ENCODE data around the gene PLA2G4D.

PLA2G4D gene

DNA sequence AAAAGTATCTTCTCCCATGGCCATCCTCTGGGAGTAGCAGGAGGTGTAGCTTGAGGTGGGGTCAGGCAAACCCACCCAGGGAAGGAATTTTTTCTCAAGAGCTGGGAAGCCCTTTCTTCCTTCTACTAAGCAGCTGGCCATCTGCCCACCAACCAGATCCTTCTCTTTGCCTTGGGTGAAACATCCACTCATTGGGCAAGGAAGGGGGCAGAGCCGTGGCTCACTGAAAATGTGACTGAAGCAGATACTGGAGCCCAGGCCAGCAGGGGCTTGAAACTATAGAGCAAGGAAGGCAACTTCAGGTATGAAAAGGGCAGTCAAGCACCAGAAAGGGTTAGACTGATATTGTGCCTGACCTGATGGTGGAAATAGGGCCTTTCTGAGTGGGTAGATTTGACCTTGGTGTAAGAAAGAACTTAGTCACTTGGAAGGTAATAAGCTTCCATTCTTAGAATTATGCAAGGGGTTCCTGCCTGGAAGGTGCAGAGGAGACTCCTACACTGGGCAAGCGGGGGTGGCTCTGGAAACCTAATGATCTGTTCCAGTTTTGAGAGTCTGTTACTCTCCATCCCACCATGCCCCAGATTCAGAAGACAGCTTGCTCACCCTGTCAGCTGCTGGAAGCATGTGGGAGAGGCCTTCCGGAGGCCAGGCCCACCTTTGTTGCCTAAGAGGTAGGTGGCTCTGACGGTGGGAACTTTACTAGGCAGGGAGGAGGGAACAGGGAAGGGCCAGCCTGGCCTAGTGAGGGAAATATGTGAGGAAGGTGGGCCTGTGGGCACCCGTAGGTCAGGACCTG lies 51.6 kb downstream of the PLA2G4D start:
- no peaks in the 10 kb centered on the region for H3K36me3 ChIP-seq (ENCODE audit: control insufficient read depth, insufficient read depth, low read length)
- no peaks in the 10 kb centered on the region for H3K9me3 ChIP-seq (ENCODE audit: control insufficient read depth, low read length)
- H3K27me3 ChIP-seq (replicated peaks; ENCODE audit: control insufficient read depth, insufficient read depth, low read length, poor library complexity, severe bottlenecking), result no peaks in the 10 kb centered on the region
- no peak overlapping the region for H3K27ac ChIP-seq (ENCODE audit: insufficient read depth, low read length, poor library complexity, severe bottlenecking)
- DNase-seq, result no peak
- no peak overlapping the region for H3K4me3 ChIP-seq (ENCODE audit: insufficient read depth, low read depth, low read length, poor library complexity, severe bottlenecking)
- no peaks in the 10 kb centered on the region for H3K4me1 ChIP-seq (ENCODE audit: control insufficient read depth, insufficient read depth, low read length, poor library complexity, severe bottlenecking)

- no peak overlapping the region for H3K27ac ChIP-seq (ENCODE audit: insufficient read depth, low read length, poor library complexity, severe bottlenecking)
- H3K4me3 ChIP-seq (ENCODE audit: insufficient read depth, low read depth, low read length, poor library complexity, severe bottlenecking), result no peak overlapping the region
- H3K36me3 ChIP-seq (ENCODE audit: control insufficient read depth, insufficient read depth, low read length), result no peaks in the 10 kb centered on the region
- H3K27me3 ChIP-seq (replicated peaks; ENCODE audit: control insufficient read depth, insufficient read depth, low read length, poor library complexity, severe bottlenecking), result no peaks in the 10 kb centered on the region
- no peaks in the 10 kb centered on the region for H3K4me1 ChIP-seq (ENCODE audit: control insufficient read depth, insufficient read depth, low read length, poor library complexity, severe bottlenecking)
- no peak for DNase-seq
- no peaks in the 10 kb centered on the region for H3K9me3 ChIP-seq (ENCODE audit: control insufficient read depth, low read length)
Observed at GRCh38 chr15:42038401-42038800, 56.0 kb downstream of the PLA2G4D start.

DNA sequence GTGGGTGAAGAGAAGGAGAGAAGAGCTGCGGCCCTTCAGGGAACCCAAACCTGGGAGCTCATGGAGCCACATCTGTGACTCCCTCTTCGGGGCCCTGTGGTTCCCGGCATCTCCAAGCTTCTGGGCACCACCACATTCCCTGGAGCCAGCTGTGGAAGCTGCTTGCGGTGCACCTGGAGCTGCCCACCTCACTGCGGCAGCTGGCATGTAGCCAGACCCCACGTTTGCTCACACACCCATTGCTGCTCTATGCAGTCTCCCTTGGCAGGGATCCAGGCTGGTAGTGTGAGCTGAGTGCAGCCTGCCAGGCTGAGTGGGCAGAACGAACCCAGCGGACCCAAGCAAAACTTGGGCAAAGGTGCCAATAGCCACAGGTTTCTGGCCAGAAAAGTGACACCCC lies 56.7 kb downstream of the PLA2G4D start:
- no peak for DNase-seq
- H3K9me3 ChIP-seq (ENCODE audit: control insufficient read depth, low read length), result no peaks in the 10 kb centered on the region
- H3K27ac ChIP-seq (ENCODE audit: insufficient read depth, low read length, poor library complexity, severe bottlenecking), result no peak overlapping the region

DNA sequence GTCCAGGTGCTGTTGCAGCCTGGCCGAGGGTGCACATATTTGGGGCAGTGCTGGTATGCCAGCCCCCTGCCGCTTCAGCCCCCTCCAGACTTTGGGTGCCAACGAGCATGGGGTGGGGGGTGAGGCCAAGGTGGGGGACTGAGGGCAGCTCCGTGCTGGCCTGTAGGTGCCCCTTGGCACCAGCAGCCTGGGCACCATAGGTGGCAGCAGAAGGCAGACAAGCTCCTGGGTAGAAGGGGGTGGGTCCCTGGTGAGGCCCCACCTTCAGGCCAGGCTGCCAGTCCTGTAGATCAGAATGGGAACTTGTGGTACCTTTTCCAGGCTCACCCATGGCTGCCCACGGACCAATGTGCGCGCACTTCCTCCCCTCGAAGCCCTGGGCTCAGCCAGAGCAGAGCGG lies 57.4 kb downstream of the PLA2G4D start:
- no peak overlapping the region for H3K27ac ChIP-seq (ENCODE audit: insufficient read depth, low read length, poor library complexity, severe bottlenecking)
- no peaks in the 10 kb centered on the region for H3K4me1 ChIP-seq (ENCODE audit: control insufficient read depth, insufficient read depth, low read length, poor library complexity, severe bottlenecking)
- no peak overlapping the region for H3K4me3 ChIP-seq (ENCODE audit: insufficient read depth, low read depth, low read length, poor library complexity, severe bottlenecking)
- H3K9me3 ChIP-seq (ENCODE audit: control insufficient read depth, low read length), result no peaks in the 10 kb centered on the region
- DNase-seq, result no peak
- no peaks in the 10 kb centered on the region for H3K36me3 ChIP-seq (ENCODE audit: control insufficient read depth, insufficient read depth, low read length)
- H3K27me3 ChIP-seq (replicated peaks; ENCODE audit: control insufficient read depth, insufficient read depth, low read length, poor library complexity, severe bottlenecking), result no peaks in the 10 kb centered on the region

More for the DNA sequence above, 56.7 kb downstream of the PLA2G4D start:
- Histone ChIP-seq H3K27me3 (replicated peaks; ENCODE audit: control insufficient read depth, insufficient read depth, low read length, poor library complexity, severe bottlenecking) (no peaks in the 10 kb centered on the region), H3K4me1 (ENCODE audit: control insufficient read depth, insufficient read depth, low read length, poor library complexity, severe bottlenecking) (no peaks in the 10 kb centered on the region), H3K4me3 (ENCODE audit: insufficient read depth, low read depth, low read length, poor library complexity, severe bottlenecking) (no peak overlapping the region), H3K36me3 (ENCODE audit: control insufficient read depth, insufficient read depth, low read length) (no peaks in the 10 kb centered on the region)

- no peak overlapping the region for H3K27ac ChIP-seq (ENCODE audit: insufficient read depth, low read length, poor library complexity, severe bottlenecking)
- H3K4me3 ChIP-seq (ENCODE audit: insufficient read depth, low read depth, low read length, poor library complexity, severe bottlenecking), result no peak overlapping the region
- no peaks in the 10 kb centered on the region for H3K4me1 ChIP-seq (ENCODE audit: control insufficient read depth, insufficient read depth, low read length, poor library complexity, severe bottlenecking)
- H3K9me3 ChIP-seq (ENCODE audit: control insufficient read depth, low read length), result no peaks in the 10 kb centered on the region
- no peaks in the 10 kb centered on the region for H3K27me3 ChIP-seq (replicated peaks; ENCODE audit: control insufficient read depth, insufficient read depth, low read length, poor library complexity, severe bottlenecking)
- DNase-seq, result no peak
- no peaks in the 10 kb centered on the region for H3K36me3 ChIP-seq (ENCODE audit: control insufficient read depth, insufficient read depth, low read length)
Observed at GRCh38 chr15:42036112-42036905, 58.1 kb downstream of the PLA2G4D start.

GRCh38 chr15:42035435-42035761 lies 59.0 kb downstream of the PLA2G4D start:
- no peak for DNase-seq
- Histone ChIP-seq H3K4me3 (ENCODE audit: insufficient read depth, low read depth, low read length, poor library complexity, severe bottlenecking) (no peak overlapping the region), H3K9me3 (ENCODE audit: control insufficient read depth, low read length) (no peaks in the 10 kb centered on the region), H3K36me3 (ENCODE audit: control insufficient read depth, insufficient read depth, low read length) (no peaks in the 10 kb centered on the region), H3K27me3 (replicated peaks; ENCODE audit: control insufficient read depth, insufficient read depth, low read length, poor library complexity, severe bottlenecking) (no peaks in the 10 kb centered on the region), H3K27ac (ENCODE audit: insufficient read depth, low read length, poor library complexity, severe bottlenecking) (no peak overlapping the region), H3K4me1 (ENCODE audit: control insufficient read depth, insufficient read depth, low read length, poor library complexity, severe bottlenecking) (no peaks in the 10 kb centered on the region)

- no peak overlapping the region for H3K27ac ChIP-seq (ENCODE audit: insufficient read depth, low read length, poor library complexity, severe bottlenecking)
- H3K36me3 ChIP-seq (ENCODE audit: control insufficient read depth, insufficient read depth, low read length), result no peaks in the 10 kb centered on the region
- H3K4me3 ChIP-seq (ENCODE audit: insufficient read depth, low read depth, low read length, poor library complexity, severe bottlenecking), result no peak overlapping the region
- H3K9me3 ChIP-seq (ENCODE audit: control insufficient read depth, low read length), result no peaks in the 10 kb centered on the region
- no peaks in the 10 kb centered on the region for H3K27me3 ChIP-seq (replicated peaks; ENCODE audit: control insufficient read depth, insufficient read depth, low read length, poor library complexity, severe bottlenecking)
- H3K4me1 ChIP-seq (ENCODE audit: control insufficient read depth, insufficient read depth, low read length, poor library complexity, severe bottlenecking), result no peaks in the 10 kb centered on the region
- no peak for DNase-seq
Observed at GRCh38 chr15:42034628-42035434, 59.5 kb downstream of the PLA2G4D start.

- no peaks in the 10 kb centered on the region for H3K36me3 ChIP-seq (ENCODE audit: control insufficient read depth, insufficient read depth, low read length)
- DNase-seq, result no peak
- no peaks in the 10 kb centered on the region for H3K27me3 ChIP-seq (replicated peaks; ENCODE audit: control insufficient read depth, insufficient read depth, low read length, poor library complexity, severe bottlenecking)
Observed at GRCh38 chr15:42033214-42033873, 61.0 kb downstream of the PLA2G4D start.

GRCh38 chr15:42032376-42033213 lies 61.8 kb downstream of the PLA2G4D start:
- H3K9me3 ChIP-seq (ENCODE audit: control insufficient read depth, low read length), result no peaks in the 10 kb centered on the region
- H3K4me3 ChIP-seq (ENCODE audit: insufficient read depth, low read depth, low read length, poor library complexity, severe bottlenecking), result no peak overlapping the region
- DNase-seq, result no peak
- no peak overlapping the region for H3K27ac ChIP-seq (ENCODE audit: insufficient read depth, low read length, poor library complexity, severe bottlenecking)
- no peaks in the 10 kb centered on the region for H3K4me1 ChIP-seq (ENCODE audit: control insufficient read depth, insufficient read depth, low read length, poor library complexity, severe bottlenecking)
- no peaks in the 10 kb centered on the region for H3K36me3 ChIP-seq (ENCODE audit: control insufficient read depth, insufficient read depth, low read length)
- no peaks in the 10 kb centered on the region for H3K27me3 ChIP-seq (replicated peaks; ENCODE audit: control insufficient read depth, insufficient read depth, low read length, poor library complexity, severe bottlenecking)

More at GRCh38 chr15:42033214-42033873, 61.0 kb downstream of the PLA2G4D start:
- Histone ChIP-seq H3K4me3 (ENCODE audit: insufficient read depth, low read depth, low read length, poor library complexity, severe bottlenecking) (no peak overlapping the region), H3K27ac (ENCODE audit: insufficient read depth, low read length, poor library complexity, severe bottlenecking) (no peak overlapping the region), H3K9me3 (ENCODE audit: control insufficient read depth, low read length) (no peaks in the 10 kb centered on the region), H3K4me1 (ENCODE audit: control insufficient read depth, insufficient read depth, low read length, poor library complexity, severe bottlenecking) (no peaks in the 10 kb centered on the region)

All from effector memory CD4-positive, alpha-beta T cell (primary cell).